DOHH2 (cell line): Measurements from ENCODE around the gene PNMT.
A peak's percentile ranks its signal among the peaks of the same experiment; 100 is the strongest.

Experiments
- H3F3A ChIP-seq: fragments of 200-600 bp; sonication (generic), shearing (Covaris generic); 2 replicates; pipeline ENCODE4 v1.6.0; 2016; ENCODE audit warnings: antibody characterized with exemption, mild to moderate bottlenecking; ENCODE audit not compliant: control insufficient read depth, insufficient read depth
- H3K27ac ChIP-seq: fragments of 200-600 bp; sonication (generic); 2 replicates; pipeline ENCODE4 v1.5.1; 2014; ENCODE audit warnings: low read depth, mild to moderate bottlenecking, low read length, moderate library complexity
- H3K27me3 ChIP-seq: fragments of 200-600 bp; sonication (generic); 2 replicates; pipeline ENCODE4 v1.6.1; 2014; ENCODE audit warnings: mild to moderate bottlenecking, low read length, mixed read lengths; ENCODE audit not compliant: control insufficient read depth
- H3K36me3 ChIP-seq: fragments of 200-600 bp; sonication (generic); 2 replicates; pipeline ENCODE4 v1.6.1; 2014; ENCODE audit warnings: mild to moderate bottlenecking, low read length, moderate library complexity, mixed read lengths; ENCODE audit not compliant: control insufficient read depth
- H3K4me1 ChIP-seq: fragments of 200-600 bp; sonication (generic); 2 replicates; pipeline ENCODE4 v1.6.1; 2014; ENCODE audit warnings: mild to moderate bottlenecking, low read length, mixed read lengths; ENCODE audit not compliant: control insufficient read depth
- H3K4me2 ChIP-seq: fragments of 200-600 bp; sonication (generic); 2 replicates; pipeline ENCODE4 v1.6.0; 2014; ENCODE audit warnings: mild to moderate bottlenecking, low read length, moderate library complexity
- H3K4me3 ChIP-seq: fragments of 200-600 bp; sonication (generic); 2 replicates; pipeline ENCODE4 v1.5.1; 2014; ENCODE audit warnings: mild to moderate bottlenecking, low read length, mixed read lengths
- H3K79me2 ChIP-seq: fragments of 200-600 bp; sonication (generic); 2 replicates; pipeline ENCODE4 v1.6.1; 2014; ENCODE audit warnings: mild to moderate bottlenecking, low read length, mixed read lengths; ENCODE audit not compliant: control insufficient read depth
- H3K9me2 ChIP-seq: fragments of 200-600 bp; sonication (generic); replicated peaks from 2 replicates; pipeline ENCODE4 v1.6.1; 2014; ENCODE audit warnings: mild to moderate bottlenecking, low read length, mixed read lengths; ENCODE audit not compliant: control insufficient read depth
- H3K9me3 ChIP-seq: fragments of 200-600 bp; sonication (generic); 2 replicates; pipeline ENCODE4 v1.6.1; 2014; ENCODE audit warnings: antibody characterized with exemption, low read length, mixed read lengths; ENCODE audit not compliant: control insufficient read depth, insufficient read depth
- H4K20me1 ChIP-seq: fragments of 200-600 bp; sonication (generic); 2 replicates; pipeline ENCODE4 v1.6.0; 2014; ENCODE audit warnings: low read depth, mild to moderate bottlenecking, antibody characterized with exemption, low read length, moderate library complexity; ENCODE audit not compliant: control insufficient read depth, insufficient read depth
- CTCF ChIP-seq: fragments of 200-600 bp; sonication (generic); IDR thresholded peaks from one replicate; pipeline ENCODE4 v1.5.1; 2014; ENCODE audit warnings: antibody characterized with exemption, mild to moderate bottlenecking, low read depth, low read length; ENCODE audit not compliant: poor library complexity, severe bottlenecking
- EZH2phosphoT487 ChIP-seq: fragments of 200-600 bp; sonication (generic); IDR thresholded peaks from 2 replicates; pipeline ENCODE4 v1.6.1; 2017; ENCODE audit warnings: borderline replicate concordance, mild to moderate bottlenecking, antibody characterized with exemption, low read length, moderate library complexity, mixed read lengths

PNMT gene

GRCh38 chr17:39667945-39668924 lies at the start of gene PNMT:
PNMT (plus strand) TSS chr17:39668453; CDS start chr17:39668476, 23 bp downstream.
- Histone ChIP-seq H3K4me2 (peak within 1 kb of the TSS; percentile 69), H3K9me2 (no peaks in the 10 kb centered on the region), H3F3A (no peaks in the 10 kb centered on the region; the same call in 1 of the 2 replicates), H3K4me1 (peaks cover 17% of the 10 kb centered on the region), H3K36me3 (no peaks in the 10 kb centered on the region), H3K79me2 (no peaks in the 10 kb centered on the region), H3K27ac (no peak within 1 kb of the TSS), H3K27me3 (peaks cover 31% of the 10 kb centered on the region), H3K4me3 (peak within 1 kb of the TSS; percentile 67), H4K20me1 (no peaks in the 10 kb centered on the region), H3K9me3 (no peaks in the 10 kb centered on the region)
- TF ChIP-seq CTCF (peak; percentile 85), EZH2phosphoT487 (no peak)

GRCh38 chr17:39618956-39619785 lies 49.1 kb upstream of the PNMT start:
- TF ChIP-seq EZH2phosphoT487 = no peak
- no peak for TF ChIP-seq CTCF
- Histone ChIP-seq H4K20me1 (no peaks in the 10 kb centered on the region), H3K4me3 (peak overlapping the region; percentile 68), H3K36me3 (no peaks in the 10 kb centered on the region), H3K9me2 (no peaks in the 10 kb centered on the region), H3K4me2 (peak overlapping the region; percentile 69), H3K79me2 (no peaks in the 10 kb centered on the region), H3F3A (peaks cover 15% of the 10 kb centered on the region), H3K27ac (no peak overlapping the region), H3K27me3 (0 out of 2 replicates have a peak, but pooled peaks cover 3% of the 10 kb centered on the region), H3K9me3 (no peaks in the 10 kb centered on the region), H3K4me1 (peaks cover 40% of the 10 kb centered on the region)

- H3K27me3 ChIP-seq = 0 out of 2 replicates have a peak, but pooled peaks cover 5% of the 10 kb centered on the region
- H3K4me3 ChIP-seq = no peak overlapping the region
- H3K9me3 ChIP-seq = no peaks in the 10 kb centered on the region
- H3K4me2 ChIP-seq = no peak overlapping the region
- H3K4me1 ChIP-seq = peaks cover 40% of the 10 kb centered on the region
- H3K36me3 ChIP-seq = no peaks in the 10 kb centered on the region
- H3F3A ChIP-seq = peaks cover 15% of the 10 kb centered on the region
- no peak for TF ChIP-seq CTCF
- no peak for TF ChIP-seq EZH2phosphoT487
- H3K9me2 ChIP-seq = no peaks in the 10 kb centered on the region
- H4K20me1 ChIP-seq = no peaks in the 10 kb centered on the region
- H3K27ac ChIP-seq = no peak overlapping the region
- no peaks in the 10 kb centered on the region for H3K79me2 ChIP-seq
Observed at GRCh38 chr17:39619786-39620101, 48.5 kb upstream of the PNMT start.
